H1 (cell line): ENCODE data around the gene POTEF.
"Not testable (repeated sequence)": the region's sequence is repeated elsewhere in the genome, so short reads cannot be mapped to it uniquely, and the experiment has no call there.

Experiments used
- CHD1 ChIP-seq: IDR thresholded peaks from 2 replicates; pipeline ENCODE4 v1.6.1; 2012; ENCODE audit warnings: low read depth, low read length, improper control_type of control experiment
- CTCF ChIP-seq, 3 experiments: IDR thresholded peaks; 1 replicate in 2 of 3; 2 replicates in 1 of 3; pipeline versions ENCODE4 v1.5.1 to v1.6.1; 2011; ENCODE audit warnings: low read length in 3 of 3, mild to moderate bottlenecking in 3 of 3, inconsistent platforms in 2 of 3, low read depth in 1 of 3, moderate library complexity in 1 of 3; ENCODE audit not compliant: insufficient read depth in 1 of 3; ENCODE audit errors: control extremely low read depth in 1 of 3
- JUND ChIP-seq: IDR thresholded peaks from 2 replicates; pipeline ENCODE4 v1.6.1; 2011; ENCODE audit warnings: mild to moderate bottlenecking, improper control_type of control experiment, low read length
- MAX ChIP-seq: IDR thresholded peaks from 2 replicates; pipeline ENCODE4 v1.6.1; 2012; ENCODE audit warnings: inconsistent platforms
- POLR2A ChIP-seq, 2 experiments: IDR thresholded peaks; 1 replicate in 1 of 2; 2 replicates in 1 of 2; pipeline ENCODE4 v1.6.1; 2011; ENCODE audit warnings: low read depth in 2 of 2, low read length in 2 of 2, mild to moderate bottlenecking in 2 of 2; ENCODE audit errors: control extremely low read depth in 1 of 2

- TF ChIP-seq CHD1; JUND; MAX; CTCF (IDR thresholded peaks at IDR 0.05; ENCODE audit: control extremely low read depth in 1 of 3, insufficient read depth in 1 of 3, low read depth in 1 of 3, low read length in 3 of 3); POLR2A (IDR thresholded peaks at IDR 0.05; ENCODE audit: control extremely low read depth in 1 of 2, low read depth in 2 of 2, low read length in 2 of 2): not testable (repeated sequence)
Measured at GRCh38 chr2:130153721-130154422, 24.9 kb upstream of the POTEF start.
